GM12801 (cell line): Measurements from ENCODE around the gene HOXB6.

Experiments
- CTCF ChIP-seq: IDR thresholded peaks from one replicate; pipeline ENCODE4 v1.5.1; 2011; ENCODE audit warnings: control low read depth; ENCODE audit not compliant: insufficient read length; ENCODE audit errors: extremely low read depth

HOXB6 gene

DNA sequence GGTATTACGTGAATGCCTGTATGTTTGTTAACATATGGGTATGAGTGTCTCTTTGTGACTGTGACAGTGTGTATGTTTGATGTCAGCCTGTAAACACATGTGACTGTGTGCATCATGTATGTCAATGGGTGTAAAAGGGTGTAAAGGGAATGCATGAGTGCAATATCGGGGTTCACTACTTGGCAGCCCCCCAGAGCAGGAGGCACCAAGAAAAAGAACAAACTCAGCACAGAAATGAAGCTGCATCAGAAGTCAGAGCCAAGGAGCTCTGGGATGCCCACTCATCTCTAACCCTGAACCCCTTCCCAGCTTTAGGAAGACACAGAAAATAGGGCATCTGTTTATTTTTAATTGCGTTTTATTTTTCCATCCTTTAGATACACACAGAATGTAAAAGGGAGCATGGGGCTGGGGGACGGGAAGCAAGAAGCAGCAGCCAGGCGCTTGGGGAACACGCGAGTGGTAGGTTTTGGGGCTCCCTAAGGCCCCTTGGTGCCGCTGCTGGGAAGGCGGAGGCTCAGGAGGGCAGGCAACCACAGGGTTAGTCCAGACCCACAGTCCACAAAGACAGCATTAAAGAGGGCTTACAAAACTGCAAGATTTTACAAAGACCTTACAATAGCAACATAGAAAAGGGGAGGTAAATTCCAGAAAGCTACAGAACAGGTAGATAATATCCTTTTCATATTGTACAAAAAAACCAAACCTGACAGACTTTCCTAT lies 2.3 kb upstream of the HOXB6 start:
- no peak for TF ChIP-seq CTCF

GRCh38 chr17:48605991-48606891 lies 1.5 kb upstream of the HOXB6 start:
- no peak for TF ChIP-seq CTCF

- no peak for TF ChIP-seq CTCF
Observed at GRCh38 chr17:48605409-48605919, 678 bp upstream of the HOXB6 start.

- TF ChIP-seq CTCF: no peak
Observed at GRCh38 chr17:48603959-48604769, 622 bp downstream of the HOXB6 start.

- TF ChIP-seq CTCF: no peak
Observed at GRCh38 chr17:48601539-48602425, 3.0 kb downstream of the HOXB6 start.

- TF ChIP-seq CTCF: no peak
Observed at GRCh38 chr17:48601207-48601538, 3.6 kb downstream of the HOXB6 start.
